WTC11 (cell line): ENCODE results near the gene FXYD3. TPM values are rescaled to one million over a fixed set of nuclear protein-coding genes. Genes with fewer than 3 reads are reported as not detected.

Experiments used
- ATAC-seq: fragments of 200-7000 bp; cut with Tn5 transposase; 2 replicates; pipeline ENCODE4 v1.10.0; 2021; ENCODE audit warnings: mild to moderate bottlenecking, moderate library complexity
- CTCF ChIA-PET: fragments of 300-600 bp; sonication (Branson Sonifier 250); formaldehyde crosslinking; loops from one replicate; lab custom pipeline; 2021; ENCODE audit warnings: antibody characterized with exemption; lab: Charles Lee
- POLR2A ChIA-PET: fragments of 350-600 bp; sonication (Branson Sonifier 250); formaldehyde crosslinking; loops from one replicate; lab custom pipeline; 2021; ENCODE audit warnings: antibody characterized with exemption; lab: Charles Lee
- DNase-seq: peaks from one replicate; pipeline ENCODE4 v3.0.0; 2021; ENCODE audit warnings: low spot score
- H3K27ac Mint-ChIP-seq: 2 replicates; pipeline ENCODE4 v1.8.0; 2021; ENCODE audit warnings: mixed read lengths
- H3K27me3 Mint-ChIP-seq: 2 replicates; pipeline ENCODE4 v1.8.0; 2021; ENCODE audit warnings: low read depth, mild to moderate bottlenecking, moderate library complexity, mixed read lengths
- H3K36me3 Mint-ChIP-seq: 2 replicates; pipeline ENCODE4 v1.8.0; 2021; ENCODE audit warnings: mixed read lengths
- H3K4me1 Mint-ChIP-seq: 2 replicates; pipeline ENCODE4 v1.8.0; 2022; ENCODE audit warnings: mixed read lengths
- H3K4me3 Mint-ChIP-seq: 2 replicates; pipeline ENCODE4 v1.8.0; 2021; ENCODE audit warnings: mild to moderate bottlenecking, moderate library complexity, mixed read lengths
- H3K9me3 Mint-ChIP-seq: 2 replicates; pipeline ENCODE4 v1.8.0; 2021; ENCODE audit warnings: mixed read lengths
- CBFB ChIP-seq: sonication (generic); formaldehyde crosslinking; IDR thresholded peaks from 2 replicates; pipeline ENCODE4 v1.8.1; 2022; ENCODE audit warnings: mild to moderate bottlenecking, low read depth, missing genetic modification reagents
- ELF4 ChIP-seq: sonication (generic); formaldehyde crosslinking; IDR thresholded peaks from 2 replicates; pipeline ENCODE4 v1.8.1; 2022; ENCODE audit warnings: low read depth, mild to moderate bottlenecking, moderate library complexity, missing genetic modification reagents
- ESRRA ChIP-seq: sonication (generic); formaldehyde crosslinking; IDR thresholded peaks from 2 replicates; pipeline ENCODE4 v1.8.1; 2022; ENCODE audit warnings: mild to moderate bottlenecking, missing genetic modification reagents, borderline replicate concordance
- GRHL2 ChIP-seq: fragments of 250-450 bp; sonication (Bioruptor Pico); IDR thresholded peaks from 2 replicates; pipeline ENCODE4 v1.8.0; 2022; ENCODE audit warnings: mild to moderate bottlenecking, moderate library complexity; ENCODE audit not compliant: insufficient replicate concordance, severe bottlenecking
- KAT7 ChIP-seq: sonication (generic); formaldehyde crosslinking; IDR thresholded peaks from 2 replicates; pipeline ENCODE4 v1.8.1; 2023; ENCODE audit warnings: missing genetic modification reagents, mild to moderate bottlenecking, borderline replicate concordance
- MXD4 ChIP-seq: fragments of 250-450 bp; sonication (Bioruptor Pico); IDR thresholded peaks from 2 replicates; pipeline ENCODE4 v1.8.0; 2021; ENCODE audit warnings: mild to moderate bottlenecking, moderate library complexity, borderline replicate concordance
- NR2C2 ChIP-seq: sonication (generic); formaldehyde crosslinking; IDR thresholded peaks from 2 replicates; pipeline ENCODE4 v1.8.0; 2022; ENCODE audit warnings: mild to moderate bottlenecking, missing genetic modification reagents
- RORB ChIP-seq: fragments of 250-450 bp; sonication (Bioruptor Pico); IDR thresholded peaks from 2 replicates; pipeline ENCODE4 v1.9.0; 2021; ENCODE audit warnings: mild to moderate bottlenecking
- SMAD4 ChIP-seq: sonication (generic); formaldehyde crosslinking; IDR thresholded peaks from 2 replicates; pipeline ENCODE4 v1.8.0; 2022; ENCODE audit warnings: mild to moderate bottlenecking, missing genetic modification reagents
- TEAD4 ChIP-seq: sonication (generic); formaldehyde crosslinking; IDR thresholded peaks from 2 replicates; pipeline ENCODE4 v1.8.0; 2022; ENCODE audit warnings: mild to moderate bottlenecking, missing genetic modification reagents
- ZNF263 ChIP-seq: sonication (generic); formaldehyde crosslinking; IDR thresholded peaks from 2 replicates; pipeline ENCODE4 v1.8.1; 2022; ENCODE audit warnings: low read depth, mild to moderate bottlenecking, moderate library complexity, missing genetic modification reagents
- ZNF423 ChIP-seq: fragments of 250-450 bp; sonication (Bioruptor Pico); IDR thresholded peaks from 2 replicates; pipeline ENCODE4 v2.1.2; 2022; ENCODE audit warnings: mild to moderate bottlenecking, moderate library complexity
- total RNA-seq: library from RNA; stranded (reverse); gene quantifications from 3 replicates; pipeline ENCODE4 v1.2.3, GENCODE V29; 2021
- TF ChIP-seq, protein P1 (sequence below): sonication (generic); formaldehyde crosslinking; IDR thresholded peaks from 2 replicates; pipeline ENCODE4 v1.8.1; 2022; ENCODE audit warnings: low read depth, missing genetic modification reagents, borderline replicate concordance
- TF ChIP-seq, protein P2 (sequence below): sonication (generic); formaldehyde crosslinking; conservative IDR thresholded peaks from 2 replicates; pipeline ENCODE4 v1.8.1; 2022; ENCODE audit warnings: mild to moderate bottlenecking, missing genetic modification reagents
- TF ChIP-seq, protein P3 (sequence below): fragments of 250-450 bp; sonication (Bioruptor Pico); IDR thresholded peaks from 2 replicates; pipeline ENCODE4 v1.9.0; 2021; ENCODE audit warnings: mild to moderate bottlenecking
- TF ChIP-seq, protein P4 (sequence below): sonication (generic); formaldehyde crosslinking; IDR thresholded peaks from 2 replicates; pipeline ENCODE4 v1.8.0; 2022; ENCODE audit warnings: mild to moderate bottlenecking, missing genetic modification reagents
- TF ChIP-seq, protein P5 (sequence below): sonication (generic); formaldehyde crosslinking; IDR thresholded peaks from 2 replicates; pipeline ENCODE4 v1.8.1; 2022; ENCODE audit warnings: mild to moderate bottlenecking, missing genetic modification reagents, moderate library complexity, borderline replicate concordance
- TF ChIP-seq, protein P6 (sequence below): fragments of 250-450 bp; sonication (Bioruptor Pico); IDR thresholded peaks from 2 replicates; pipeline ENCODE4 v1.9.0; 2021; ENCODE audit warnings: mild to moderate bottlenecking, borderline replicate concordance
- TF ChIP-seq, protein P7 (sequence below): sonication (generic); formaldehyde crosslinking; IDR thresholded peaks from 2 replicates; pipeline ENCODE4 v1.8.1; 2023; ENCODE audit warnings: mild to moderate bottlenecking, missing genetic modification reagents
- TF ChIP-seq, protein P8 (sequence below): fragments of 250-450 bp; sonication (Bioruptor Pico); IDR thresholded peaks from 2 replicates; pipeline ENCODE4 v1.9.0; 2021; ENCODE audit warnings: mild to moderate bottlenecking
- TF ChIP-seq, protein P9 (sequence below): sonication (generic); formaldehyde crosslinking; IDR thresholded peaks from 2 replicates; pipeline ENCODE4 v1.8.1; 2023; ENCODE audit warnings: mild to moderate bottlenecking, missing genetic modification reagents, moderate library complexity

Gene FXYD3
- total RNA-seq, 1 experiment from 2014 or later = 1.8 TPM

DNA sequence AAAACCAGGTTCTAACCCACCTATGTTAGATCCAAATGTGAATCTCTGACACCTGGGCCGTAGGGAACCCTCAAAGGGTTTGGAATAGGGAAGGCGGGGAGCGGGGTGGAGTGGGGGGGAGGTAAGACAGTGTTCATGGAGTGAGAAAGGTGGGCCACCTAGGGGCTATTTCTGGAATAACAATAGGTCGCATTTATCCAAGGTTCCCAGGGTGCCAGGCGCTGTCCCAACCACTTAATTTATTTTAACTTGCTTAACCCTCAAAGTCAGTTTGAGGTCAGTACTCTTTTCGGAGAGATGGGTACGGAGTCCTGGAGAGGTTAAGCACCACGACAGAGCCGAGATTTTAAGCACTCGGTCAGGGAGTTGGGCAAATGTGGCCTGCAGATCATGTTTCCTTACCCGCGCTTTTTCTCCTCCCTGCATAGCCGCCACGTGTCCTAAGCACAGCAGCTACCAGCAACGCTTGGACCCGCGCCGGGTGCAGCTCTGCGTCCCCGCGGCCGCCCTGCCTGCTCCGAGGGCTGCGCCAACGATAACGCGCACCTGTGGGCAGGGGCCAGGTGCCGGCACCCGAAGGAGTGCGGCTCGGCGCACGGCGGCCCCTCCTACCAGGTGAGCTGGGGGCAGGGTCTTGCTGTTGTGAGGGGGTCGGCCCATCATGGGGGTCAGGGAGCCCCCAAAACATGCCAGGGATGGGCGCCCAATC, 25.0 kb upstream of the FXYD3 start:
- Mint-ChIP-seq H3K27ac (no peak overlapping the region), H3K4me3 (peak overlapping the region; percentile 55), H3K9me3 (no peaks in the 10 kb centered on the region; the same call in 1 of the 2 replicates), H3K4me1 (peaks cover 14% of the 10 kb centered on the region), H3K27me3 (peaks cover 5% of the 10 kb centered on the region), H3K36me3 (no peaks in the 10 kb centered on the region)
- CTCF ChIA-PET = interaction anchor here (0.7 to 3.9 kb wide), 24 partner anchors 8 to 252 kb away, joined by 3 to 58 read pairs (median 5); partner anchors contain the start of gene LGI4
- peak; percentile 72 for DNase-seq
- peak; percentile 87 for ATAC-seq
- POLR2A ChIA-PET = interaction anchor here (0.7 to 1.0 kb wide), 3 partner anchors 23 to 179 kb away, joined by 3 to 5 read pairs (median 3); no protein-coding TSS in a partner anchor
- TF ChIP-seq, protein P1, sequence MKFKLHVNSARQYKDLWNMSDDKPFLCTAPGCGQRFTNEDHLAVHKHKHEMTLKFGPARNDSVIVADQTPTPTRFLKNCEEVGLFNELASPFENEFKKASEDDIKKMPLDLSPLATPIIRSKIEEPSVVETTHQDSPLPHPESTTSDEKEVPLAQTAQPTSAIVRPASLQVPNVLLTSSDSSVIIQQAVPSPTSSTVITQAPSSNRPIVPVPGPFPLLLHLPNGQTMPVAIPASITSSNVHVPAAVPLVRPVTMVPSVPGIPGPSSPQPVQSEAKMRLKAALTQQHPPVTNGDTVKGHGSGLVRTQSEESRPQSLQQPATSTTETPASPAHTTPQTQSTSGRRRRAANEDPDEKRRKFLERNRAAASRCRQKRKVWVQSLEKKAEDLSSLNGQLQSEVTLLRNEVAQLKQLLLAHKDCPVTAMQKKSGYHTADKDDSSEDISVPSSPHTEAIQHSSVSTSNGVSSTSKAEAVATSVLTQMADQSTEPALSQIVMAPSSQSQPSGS (CRISPR knock-in tag) = no peak
- TF ChIP-seq, protein P2, sequence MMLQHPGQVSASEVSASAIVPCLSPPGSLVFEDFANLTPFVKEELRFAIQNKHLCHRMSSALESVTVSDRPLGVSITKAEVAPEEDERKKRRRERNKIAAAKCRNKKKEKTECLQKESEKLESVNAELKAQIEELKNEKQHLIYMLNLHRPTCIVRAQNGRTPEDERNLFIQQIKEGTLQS (CRISPR knock-in tag) = no peak
- no peak for TF ChIP-seq ZNF263 (CRISPR knock-in tag)
- TF ChIP-seq ESRRA (CRISPR knock-in tag) = no peak
- TF ChIP-seq TEAD4 = no peak
- TF ChIP-seq, protein P3, sequence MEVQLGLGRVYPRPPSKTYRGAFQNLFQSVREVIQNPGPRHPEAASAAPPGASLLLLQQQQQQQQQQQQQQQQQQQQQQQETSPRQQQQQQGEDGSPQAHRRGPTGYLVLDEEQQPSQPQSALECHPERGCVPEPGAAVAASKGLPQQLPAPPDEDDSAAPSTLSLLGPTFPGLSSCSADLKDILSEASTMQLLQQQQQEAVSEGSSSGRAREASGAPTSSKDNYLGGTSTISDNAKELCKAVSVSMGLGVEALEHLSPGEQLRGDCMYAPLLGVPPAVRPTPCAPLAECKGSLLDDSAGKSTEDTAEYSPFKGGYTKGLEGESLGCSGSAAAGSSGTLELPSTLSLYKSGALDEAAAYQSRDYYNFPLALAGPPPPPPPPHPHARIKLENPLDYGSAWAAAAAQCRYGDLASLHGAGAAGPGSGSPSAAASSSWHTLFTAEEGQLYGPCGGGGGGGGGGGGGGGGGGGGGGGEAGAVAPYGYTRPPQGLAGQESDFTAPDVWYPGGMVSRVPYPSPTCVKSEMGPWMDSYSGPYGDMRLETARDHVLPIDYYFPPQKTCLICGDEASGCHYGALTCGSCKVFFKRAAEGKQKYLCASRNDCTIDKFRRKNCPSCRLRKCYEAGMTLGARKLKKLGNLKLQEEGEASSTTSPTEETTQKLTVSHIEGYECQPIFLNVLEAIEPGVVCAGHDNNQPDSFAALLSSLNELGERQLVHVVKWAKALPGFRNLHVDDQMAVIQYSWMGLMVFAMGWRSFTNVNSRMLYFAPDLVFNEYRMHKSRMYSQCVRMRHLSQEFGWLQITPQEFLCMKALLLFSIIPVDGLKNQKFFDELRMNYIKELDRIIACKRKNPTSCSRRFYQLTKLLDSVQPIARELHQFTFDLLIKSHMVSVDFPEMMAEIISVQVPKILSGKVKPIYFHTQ (CRISPR knock-in tag) = no peak
- TF ChIP-seq, protein P4, sequence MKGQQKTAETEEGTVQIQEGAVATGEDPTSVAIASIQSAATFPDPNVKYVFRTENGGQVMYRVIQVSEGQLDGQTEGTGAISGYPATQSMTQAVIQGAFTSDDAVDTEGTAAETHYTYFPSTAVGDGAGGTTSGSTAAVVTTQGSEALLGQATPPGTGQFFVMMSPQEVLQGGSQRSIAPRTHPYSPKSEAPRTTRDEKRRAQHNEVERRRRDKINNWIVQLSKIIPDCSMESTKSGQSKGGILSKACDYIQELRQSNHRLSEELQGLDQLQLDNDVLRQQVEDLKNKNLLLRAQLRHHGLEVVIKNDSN (CRISPR knock-in tag) = peak; percentile 78
- TF ChIP-seq KAT7 (CRISPR knock-in tag) = no peak
- TF ChIP-seq RORB (CRISPR knock-in tag) = no peak
- TF ChIP-seq, protein P5, sequence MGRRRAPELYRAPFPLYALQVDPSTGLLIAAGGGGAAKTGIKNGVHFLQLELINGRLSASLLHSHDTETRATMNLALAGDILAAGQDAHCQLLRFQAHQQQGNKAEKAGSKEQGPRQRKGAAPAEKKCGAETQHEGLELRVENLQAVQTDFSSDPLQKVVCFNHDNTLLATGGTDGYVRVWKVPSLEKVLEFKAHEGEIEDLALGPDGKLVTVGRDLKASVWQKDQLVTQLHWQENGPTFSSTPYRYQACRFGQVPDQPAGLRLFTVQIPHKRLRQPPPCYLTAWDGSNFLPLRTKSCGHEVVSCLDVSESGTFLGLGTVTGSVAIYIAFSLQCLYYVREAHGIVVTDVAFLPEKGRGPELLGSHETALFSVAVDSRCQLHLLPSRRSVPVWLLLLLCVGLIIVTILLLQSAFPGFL (CRISPR knock-in tag) = no peak
- no peak for TF ChIP-seq ELF4 (CRISPR knock-in tag)
- no peak for TF ChIP-seq NR2C2 (CRISPR knock-in tag)
- TF ChIP-seq, protein P6, sequence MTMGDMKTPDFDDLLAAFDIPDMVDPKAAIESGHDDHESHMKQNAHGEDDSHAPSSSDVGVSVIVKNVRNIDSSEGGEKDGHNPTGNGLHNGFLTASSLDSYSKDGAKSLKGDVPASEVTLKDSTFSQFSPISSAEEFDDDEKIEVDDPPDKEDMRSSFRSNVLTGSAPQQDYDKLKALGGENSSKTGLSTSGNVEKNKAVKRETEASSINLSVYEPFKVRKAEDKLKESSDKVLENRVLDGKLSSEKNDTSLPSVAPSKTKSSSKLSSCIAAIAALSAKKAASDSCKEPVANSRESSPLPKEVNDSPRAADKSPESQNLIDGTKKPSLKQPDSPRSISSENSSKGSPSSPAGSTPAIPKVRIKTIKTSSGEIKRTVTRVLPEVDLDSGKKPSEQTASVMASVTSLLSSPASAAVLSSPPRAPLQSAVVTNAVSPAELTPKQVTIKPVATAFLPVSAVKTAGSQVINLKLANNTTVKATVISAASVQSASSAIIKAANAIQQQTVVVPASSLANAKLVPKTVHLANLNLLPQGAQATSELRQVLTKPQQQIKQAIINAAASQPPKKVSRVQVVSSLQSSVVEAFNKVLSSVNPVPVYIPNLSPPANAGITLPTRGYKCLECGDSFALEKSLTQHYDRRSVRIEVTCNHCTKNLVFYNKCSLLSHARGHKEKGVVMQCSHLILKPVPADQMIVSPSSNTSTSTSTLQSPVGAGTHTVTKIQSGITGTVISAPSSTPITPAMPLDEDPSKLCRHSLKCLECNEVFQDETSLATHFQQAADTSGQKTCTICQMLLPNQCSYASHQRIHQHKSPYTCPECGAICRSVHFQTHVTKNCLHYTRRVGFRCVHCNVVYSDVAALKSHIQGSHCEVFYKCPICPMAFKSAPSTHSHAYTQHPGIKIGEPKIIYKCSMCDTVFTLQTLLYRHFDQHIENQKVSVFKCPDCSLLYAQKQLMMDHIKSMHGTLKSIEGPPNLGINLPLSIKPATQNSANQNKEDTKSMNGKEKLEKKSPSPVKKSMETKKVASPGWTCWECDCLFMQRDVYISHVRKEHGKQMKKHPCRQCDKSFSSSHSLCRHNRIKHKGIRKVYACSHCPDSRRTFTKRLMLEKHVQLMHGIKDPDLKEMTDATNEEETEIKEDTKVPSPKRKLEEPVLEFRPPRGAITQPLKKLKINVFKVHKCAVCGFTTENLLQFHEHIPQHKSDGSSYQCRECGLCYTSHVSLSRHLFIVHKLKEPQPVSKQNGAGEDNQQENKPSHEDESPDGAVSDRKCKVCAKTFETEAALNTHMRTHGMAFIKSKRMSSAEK (CRISPR knock-in tag) = no peak
- TF ChIP-seq ZNF423 (CRISPR knock-in tag) = no peak
- TF ChIP-seq MXD4 (CRISPR knock-in tag) = no peak
- TF ChIP-seq, protein P7, sequence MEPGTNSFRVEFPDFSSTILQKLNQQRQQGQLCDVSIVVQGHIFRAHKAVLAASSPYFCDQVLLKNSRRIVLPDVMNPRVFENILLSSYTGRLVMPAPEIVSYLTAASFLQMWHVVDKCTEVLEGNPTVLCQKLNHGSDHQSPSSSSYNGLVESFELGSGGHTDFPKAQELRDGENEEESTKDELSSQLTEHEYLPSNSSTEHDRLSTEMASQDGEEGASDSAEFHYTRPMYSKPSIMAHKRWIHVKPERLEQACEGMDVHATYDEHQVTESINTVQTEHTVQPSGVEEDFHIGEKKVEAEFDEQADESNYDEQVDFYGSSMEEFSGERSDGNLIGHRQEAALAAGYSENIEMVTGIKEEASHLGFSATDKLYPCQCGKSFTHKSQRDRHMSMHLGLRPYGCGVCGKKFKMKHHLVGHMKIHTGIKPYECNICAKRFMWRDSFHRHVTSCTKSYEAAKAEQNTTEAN (CRISPR knock-in tag) = no peak
- no peak for TF ChIP-seq CBFB (CRISPR knock-in tag)
- no peak for TF ChIP-seq SMAD4 (CRISPR knock-in tag)
- TF ChIP-seq, protein P8, sequence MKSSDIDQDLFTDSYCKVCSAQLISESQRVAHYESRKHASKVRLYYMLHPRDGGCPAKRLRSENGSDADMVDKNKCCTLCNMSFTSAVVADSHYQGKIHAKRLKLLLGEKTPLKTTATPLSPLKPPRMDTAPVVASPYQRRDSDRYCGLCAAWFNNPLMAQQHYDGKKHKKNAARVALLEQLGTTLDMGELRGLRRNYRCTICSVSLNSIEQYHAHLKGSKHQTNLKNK = no peak
- no peak for TF ChIP-seq GRHL2 (CRISPR knock-in tag)
- TF ChIP-seq, protein P9, sequence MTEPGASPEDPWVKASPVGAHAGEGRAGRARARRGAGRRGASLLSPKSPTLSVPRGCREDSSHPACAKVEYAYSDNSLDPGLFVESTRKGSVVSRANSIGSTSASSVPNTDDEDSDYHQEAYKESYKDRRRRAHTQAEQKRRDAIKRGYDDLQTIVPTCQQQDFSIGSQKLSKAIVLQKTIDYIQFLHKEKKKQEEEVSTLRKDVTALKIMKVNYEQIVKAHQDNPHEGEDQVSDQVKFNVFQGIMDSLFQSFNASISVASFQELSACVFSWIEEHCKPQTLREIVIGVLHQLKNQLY (CRISPR knock-in tag) = no peak
